NT2/D1 (cell line): ENCODE measurements around the gene TBC1D8B.

ENCODE experiments used
- SUZ12 ChIP-seq: IDR thresholded peaks from 2 replicates; pipeline ENCODE4 v1.6.1; 2011; ENCODE audit not compliant: insufficient read length, insufficient read depth; ENCODE audit errors: extremely low read depth
- YY1 ChIP-seq: IDR thresholded peaks from 2 replicates; pipeline ENCODE4 v1.6.1; 2011; ENCODE audit not compliant: insufficient read length, insufficient read depth
- ZNF274 ChIP-seq: IDR thresholded peaks from 2 replicates; pipeline ENCODE4 v1.6.1; 2011; ENCODE audit warnings: mild to moderate bottlenecking, low read depth, low read length

DNA sequence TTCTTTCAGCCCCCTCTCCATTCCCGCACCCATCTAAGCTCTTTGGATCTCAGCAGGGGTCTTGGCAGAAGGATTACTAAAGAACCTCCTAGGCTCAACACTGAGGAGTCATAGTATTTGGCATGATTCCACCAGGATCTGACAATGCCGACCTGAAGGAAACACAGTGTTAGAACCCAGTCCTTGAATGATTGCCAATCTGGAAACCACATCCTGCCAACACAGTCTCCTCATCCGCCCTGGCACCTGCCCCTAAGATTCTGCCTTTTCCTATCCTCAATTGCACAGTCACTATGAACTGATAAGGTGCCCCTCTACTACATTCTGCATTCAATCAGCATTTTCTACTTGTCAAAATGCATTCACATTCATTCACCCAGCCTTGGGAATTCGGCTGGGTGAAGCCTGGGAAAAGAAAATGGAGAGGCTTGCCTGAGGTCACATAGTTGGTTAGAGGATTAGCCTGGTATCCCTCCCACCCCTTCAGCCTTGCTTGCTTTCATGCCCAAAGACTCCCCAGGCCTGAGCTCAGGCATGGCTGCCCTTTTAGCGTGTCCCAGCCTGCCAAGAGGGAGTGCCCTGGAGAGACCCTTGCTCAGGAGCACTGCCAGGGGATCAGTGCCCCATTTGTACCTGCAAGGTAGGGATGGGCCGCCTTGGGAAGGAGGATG is 115.5 kb downstream of the TBC1D8B start:
- TF ChIP-seq ZNF274 (no peak), YY1 (no peak), SUZ12 (no peak)
